NOMO-1 (cell line): ENCODE data around the gene SVEP1.

Source experiments
- DNase-seq, 2 experiments: peaks; one replicate each; lab custom pipeline; 2025; ENCODE audit not compliant: unreplicated experiment in 2 of 2; lab: John Stamatoyannopoulos, UW

The SVEP1 gene

DNA sequence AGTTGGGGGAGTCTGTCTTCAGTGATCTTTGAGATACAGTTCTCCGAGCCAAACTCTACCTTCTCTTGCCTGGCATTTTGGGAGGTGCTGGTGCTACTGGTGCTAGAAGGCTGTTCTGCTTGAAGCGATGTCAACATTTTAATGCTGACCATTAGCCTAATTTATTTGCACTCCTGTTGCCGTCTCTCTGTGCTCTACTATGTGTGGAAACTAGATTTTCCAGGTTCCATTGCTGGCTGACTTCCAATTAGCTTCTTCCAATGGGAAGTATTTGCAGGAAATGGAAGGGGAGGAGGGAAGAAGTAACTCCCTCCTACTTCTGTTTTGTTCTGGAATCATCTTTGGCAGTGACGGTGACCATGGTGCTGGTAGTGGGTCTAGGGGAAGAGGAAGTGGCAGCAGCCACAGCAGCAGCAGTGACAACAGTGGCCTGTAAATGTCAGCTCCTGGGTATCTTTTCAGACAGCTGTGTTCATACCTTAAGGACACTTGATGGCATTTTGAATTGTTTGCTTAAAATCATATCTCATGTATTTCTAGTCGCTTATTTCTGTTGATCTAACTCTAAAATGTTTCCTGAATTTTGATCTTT, 249.8 kb downstream of the SVEP1 start:
- DNase-seq = peak; percentile 28 to 51

DNA sequence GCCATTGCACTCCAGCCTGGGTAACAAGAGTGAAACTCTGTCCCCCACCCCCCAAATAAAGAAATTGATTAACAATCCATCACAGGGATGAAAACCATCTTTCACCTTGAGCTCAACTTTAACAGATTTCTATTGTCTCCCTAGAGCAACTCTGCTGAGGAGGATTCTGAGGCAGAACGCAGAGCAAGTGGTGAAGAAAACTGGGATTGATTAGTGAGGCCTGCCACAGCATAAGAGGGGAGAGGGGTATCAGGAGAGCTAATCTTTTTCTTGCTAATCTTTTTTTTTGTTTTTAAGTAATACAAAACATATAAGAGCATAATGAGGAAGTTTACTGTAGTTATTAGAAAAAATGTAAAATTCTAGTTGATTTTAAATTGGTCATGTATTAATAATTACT, 250.8 kb downstream of the SVEP1 start:
- no peak for DNase-seq

DNA sequence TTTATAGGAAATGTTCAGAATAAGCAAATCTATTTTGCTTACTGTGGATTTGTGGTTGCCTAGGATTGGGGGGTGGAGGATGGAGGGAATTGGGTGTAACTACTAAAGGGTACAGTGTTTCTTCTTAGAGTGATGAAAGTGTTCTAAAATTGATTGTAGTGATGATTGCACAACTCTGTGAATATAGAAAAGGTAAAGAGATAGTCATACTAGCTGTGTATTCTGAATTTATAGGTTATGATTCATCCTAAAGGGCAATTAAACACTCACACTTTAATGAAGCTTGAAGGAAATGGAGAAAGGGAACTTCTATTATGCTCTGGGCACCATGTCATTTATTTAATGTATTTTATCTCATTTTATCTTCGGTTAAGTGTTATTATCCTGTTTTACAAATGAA, 251.8 kb downstream of the SVEP1 start:
- peak in 1 of 2 experiments; percentile 66 for DNase-seq

- DNase-seq = no peak
Observed at GRCh38 chr9:110323818-110324217, 255.7 kb downstream of the SVEP1 start.

- DNase-seq = no peak
Observed at GRCh38 chr9:110320651-110321445, 258.7 kb downstream of the SVEP1 start.

GRCh38 chr9:110319781-110320492, 259.6 kb downstream of the SVEP1 start:
- no peak for DNase-seq

GRCh38 chr9:110317911-110318310, 261.6 kb downstream of the SVEP1 start:
- DNase-seq = peak; percentile 29 to 30

DNA sequence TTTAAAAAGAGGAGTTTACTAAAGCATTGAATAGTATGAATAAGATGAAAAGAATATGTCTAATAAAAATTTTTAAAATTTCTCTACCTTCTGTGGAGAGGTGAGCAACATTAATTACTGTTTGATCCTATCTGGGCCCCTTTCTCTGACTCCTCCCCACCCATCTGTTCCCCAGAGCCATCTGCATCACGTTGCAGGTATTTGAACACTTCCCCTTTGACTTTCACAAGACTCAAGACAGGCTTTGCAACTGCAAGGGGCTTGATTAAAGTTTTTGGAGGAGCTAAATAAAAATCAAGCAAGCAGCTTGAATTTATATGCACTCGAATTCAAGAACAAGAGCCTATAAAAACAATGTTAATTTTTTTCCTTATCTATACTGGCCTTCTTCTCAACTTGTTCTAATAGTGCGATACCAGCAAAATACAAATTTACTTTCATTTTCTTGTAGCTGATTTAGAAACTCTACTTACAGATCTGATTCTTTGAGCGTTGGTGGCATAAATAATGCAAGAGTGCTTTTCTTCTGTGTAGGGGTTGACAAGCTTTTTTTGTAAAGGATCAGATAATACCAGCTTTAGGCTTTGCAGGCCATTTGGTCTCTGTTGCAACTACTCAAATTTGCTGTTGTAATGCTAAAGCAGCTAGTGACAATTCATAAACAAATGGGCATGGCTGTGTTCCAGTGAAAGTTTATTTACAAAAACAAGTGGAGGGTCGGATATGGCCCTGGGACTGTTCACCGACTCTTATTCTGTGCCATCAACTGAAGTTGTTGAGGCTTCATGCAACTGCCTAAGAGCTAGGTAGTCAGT, 263.1 kb downstream of the SVEP1 start:
- peak; percentile 75 to 82 for DNase-seq
